ENCODE data around the gene ABCF1.
"Not testable (repeated sequence)": the region's sequence is repeated elsewhere in the genome, so short reads cannot be mapped to it uniquely, and the experiment has no call there.

ABCF1 gene

DNA sequence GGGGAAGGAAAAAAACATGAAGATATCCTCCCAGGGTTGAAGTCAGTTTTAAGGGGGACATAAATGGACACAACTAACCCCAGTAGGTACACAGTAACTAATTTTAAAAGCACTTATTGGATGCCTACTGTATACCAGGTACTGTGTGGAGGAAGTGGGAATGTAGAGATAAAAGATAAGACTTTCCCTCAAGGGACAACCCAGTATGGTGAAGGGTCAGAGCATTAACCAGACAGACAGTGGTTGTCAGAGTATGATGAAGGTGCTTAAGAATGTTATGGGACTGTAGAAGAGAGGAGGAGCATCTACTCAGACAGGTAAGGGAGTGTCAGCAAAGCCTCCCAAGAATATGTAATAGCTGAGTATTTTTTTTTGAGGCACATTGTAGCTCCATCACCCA is 906 bp downstream of the ABCF1 start:
- Mint-ChIP-seq H3K9me3 (no peaks in the 10 kb centered on the region), H3K4me1 (ENCODE audit: low read depth) (peaks cover 77% of the 10 kb centered on the region), H3K4me3 (peak overlapping the region; percentile 98), H3K27me3 (no peaks in the 10 kb centered on the region), H3K27ac (peak overlapping the region; percentile 96), H3K36me3 (ENCODE audit: low read depth) (peaks cover 37% of the 10 kb centered on the region)

DNA sequence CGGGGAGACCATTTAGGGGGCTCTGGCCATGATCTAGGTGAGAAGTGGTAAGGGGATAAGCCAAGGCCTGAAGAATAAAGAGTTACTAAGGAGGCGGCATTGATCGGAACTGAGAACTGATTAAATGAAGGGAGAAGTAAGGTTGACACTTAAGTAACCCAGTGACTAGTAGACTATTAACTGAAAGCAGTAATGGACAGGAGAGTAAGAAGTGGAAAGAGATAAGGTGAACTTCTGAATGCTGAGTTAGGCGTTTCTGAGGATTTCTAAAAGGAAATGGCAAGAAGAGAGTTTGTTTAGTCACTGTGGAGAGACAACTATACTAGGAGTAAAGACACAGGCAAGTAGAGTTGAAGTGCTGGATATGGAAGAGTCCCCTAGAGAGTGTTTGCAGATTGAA is 1.9 kb downstream of the ABCF1 start:
- H3K4me3 Mint-ChIP-seq, result peak overlapping the region; percentile 98
- H3K9me3 Mint-ChIP-seq, result no peaks in the 10 kb centered on the region
- H3K27me3 Mint-ChIP-seq, result no peaks in the 10 kb centered on the region
- peaks cover 47% of the 10 kb centered on the region for H3K36me3 Mint-ChIP-seq (ENCODE audit: low read depth)
- H3K27ac Mint-ChIP-seq, result peak overlapping the region; percentile 96
- peaks cover 79% of the 10 kb centered on the region for H3K4me1 Mint-ChIP-seq (ENCODE audit: low read depth)

DNA sequence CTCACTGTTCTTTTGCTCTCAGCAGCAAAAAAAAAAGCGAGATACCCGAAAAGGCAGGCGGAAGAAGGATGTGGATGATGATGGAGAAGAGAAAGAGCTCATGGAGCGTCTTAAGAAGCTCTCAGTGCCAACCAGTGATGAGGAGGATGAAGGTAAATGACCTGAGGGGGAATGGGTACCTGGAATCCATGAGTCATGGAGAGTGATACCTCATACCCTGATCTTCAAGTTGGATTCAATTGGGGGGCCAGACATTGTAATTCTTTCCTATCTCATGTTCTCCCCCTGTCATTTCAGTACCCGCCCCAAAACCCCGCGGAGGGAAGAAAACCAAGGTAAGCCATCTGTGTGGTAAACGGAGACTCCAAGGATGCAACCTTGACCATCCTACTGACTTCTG is 6.8 kb downstream of the ABCF1 start:
- Mint-ChIP-seq H3K4me3 (no peak overlapping the region), H3K9me3 (no peaks in the 10 kb centered on the region), H3K27ac (peak overlapping the region; percentile 70), H3K36me3 (ENCODE audit: low read depth) (peaks cover 78% of the 10 kb centered on the region), H3K27me3 (no peaks in the 10 kb centered on the region), H3K4me1 (ENCODE audit: low read depth) (peaks cover 43% of the 10 kb centered on the region)

DNA sequence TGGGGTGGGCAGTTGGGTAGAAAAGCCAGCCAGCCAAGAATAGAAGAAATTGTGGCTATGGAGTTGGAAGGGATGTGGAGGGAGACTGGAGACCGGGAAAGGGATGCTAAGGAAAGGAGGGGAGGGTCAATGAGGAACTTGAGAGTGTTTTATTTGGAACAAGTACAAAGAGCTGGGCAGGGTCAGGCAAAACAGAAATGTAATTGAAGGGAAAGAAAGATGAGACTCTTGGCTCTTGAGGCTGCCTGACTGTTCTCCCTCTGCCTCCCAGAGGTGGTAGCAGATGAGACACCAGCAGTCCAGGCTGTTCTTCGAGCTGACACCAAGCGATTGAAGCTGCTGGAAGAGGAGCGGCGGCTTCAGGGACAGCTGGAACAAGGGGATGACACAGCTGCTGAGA is 12.7 kb downstream of the ABCF1 start:
- no peak overlapping the region for H3K4me3 Mint-ChIP-seq
- no peak overlapping the region for H3K27ac Mint-ChIP-seq
- H3K27me3 Mint-ChIP-seq, result no peaks in the 10 kb centered on the region
- H3K9me3 Mint-ChIP-seq, result no peaks in the 10 kb centered on the region
- peaks cover 90% of the 10 kb centered on the region for H3K36me3 Mint-ChIP-seq (ENCODE audit: low read depth)
- no peaks in the 10 kb centered on the region for H3K4me1 Mint-ChIP-seq (ENCODE audit: low read depth)

DNA sequence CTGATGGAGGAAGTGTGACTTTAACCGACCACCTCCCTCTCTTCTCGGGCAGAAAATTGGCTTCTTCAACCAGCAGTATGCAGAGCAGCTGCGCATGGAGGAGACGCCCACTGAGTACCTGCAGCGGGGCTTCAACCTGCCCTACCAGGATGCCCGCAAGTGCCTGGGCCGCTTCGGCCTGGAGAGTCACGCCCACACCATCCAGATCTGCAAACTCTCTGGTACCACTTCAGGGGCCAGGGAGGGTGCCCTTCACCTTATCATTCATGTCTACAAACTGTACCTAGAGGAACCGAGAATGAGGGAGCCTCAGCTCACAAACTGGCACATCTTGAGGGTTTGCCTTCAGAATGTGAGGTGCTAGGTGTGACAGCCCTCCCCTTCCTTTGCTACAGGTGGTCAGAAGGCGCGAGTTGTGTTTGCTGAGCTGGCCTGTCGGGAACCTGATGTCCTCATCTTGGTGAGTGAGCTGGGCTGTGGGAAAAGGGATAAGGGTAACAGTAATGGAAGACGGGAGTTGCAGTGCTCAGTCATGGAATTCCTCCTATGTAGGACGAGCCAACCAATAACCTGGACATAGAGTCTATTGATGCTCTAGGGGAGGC is 18.6 kb downstream of the ABCF1 start:
- H3K4me3 Mint-ChIP-seq, result no peak overlapping the region
- H3K27ac Mint-ChIP-seq, result peak overlapping the region; percentile 34
- no peaks in the 10 kb centered on the region for H3K9me3 Mint-ChIP-seq
- peaks cover 6% of the 10 kb centered on the region for H3K4me1 Mint-ChIP-seq (ENCODE audit: low read depth)
- no peaks in the 10 kb centered on the region for H3K27me3 Mint-ChIP-seq
- peaks cover 84% of the 10 kb centered on the region for H3K36me3 Mint-ChIP-seq (ENCODE audit: low read depth)

DNA sequence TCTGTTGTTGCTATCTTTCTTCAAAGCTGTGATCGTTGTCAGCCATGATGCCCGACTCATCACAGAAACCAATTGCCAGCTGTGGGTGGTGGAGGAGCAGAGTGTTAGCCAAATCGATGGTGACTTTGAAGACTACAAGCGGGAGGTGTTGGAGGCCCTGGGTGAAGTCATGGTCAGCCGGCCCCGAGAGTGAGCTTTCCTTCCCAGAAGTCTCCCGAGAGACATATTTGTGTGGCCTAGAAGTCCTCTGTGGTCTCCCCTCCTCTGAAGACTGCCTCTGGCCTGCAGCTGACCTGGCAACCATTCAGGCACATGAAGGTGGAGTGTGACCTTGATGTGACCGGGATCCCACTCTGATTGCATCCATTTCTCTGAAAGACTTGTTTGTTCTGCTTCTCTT is 19.3 kb downstream of the ABCF1 start:
- Mint-ChIP-seq H3K4me1 (ENCODE audit: low read depth) (peaks cover 6% of the 10 kb centered on the region), H3K4me3 (no peak overlapping the region), H3K9me3 (no peaks in the 10 kb centered on the region), H3K36me3 (ENCODE audit: low read depth) (peaks cover 82% of the 10 kb centered on the region), H3K27me3 (no peaks in the 10 kb centered on the region), H3K27ac (peak overlapping the region; percentile 40)

DNA sequence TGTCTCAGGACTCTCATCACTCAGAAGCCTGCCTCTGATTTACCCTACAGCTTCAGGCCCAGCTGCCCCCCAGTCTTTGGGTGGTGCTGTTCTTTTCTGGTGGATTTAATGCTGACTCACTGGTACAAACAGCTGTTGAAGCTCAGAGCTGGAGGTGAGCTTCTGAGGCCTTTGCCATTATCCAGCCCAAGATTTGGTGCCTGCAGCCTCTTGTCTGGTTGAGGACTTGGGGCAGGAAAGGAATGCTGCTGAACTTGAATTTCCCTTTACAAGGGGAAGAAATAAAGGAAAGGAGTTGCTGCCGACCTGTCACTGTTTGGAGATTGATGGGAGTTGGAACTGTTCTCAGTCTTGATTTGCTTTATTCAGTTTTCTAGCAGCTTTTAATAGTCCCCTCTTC is 19.8 kb downstream of the ABCF1 start:
- H3K36me3 Mint-ChIP-seq (ENCODE audit: low read depth), result peaks cover 79% of the 10 kb centered on the region
- peaks cover 6% of the 10 kb centered on the region for H3K4me1 Mint-ChIP-seq (ENCODE audit: low read depth)
- H3K27ac Mint-ChIP-seq, result peak overlapping the region; percentile 40
- H3K27me3 Mint-ChIP-seq, result no peaks in the 10 kb centered on the region
- no peaks in the 10 kb centered on the region for H3K9me3 Mint-ChIP-seq
- no peak overlapping the region for H3K4me3 Mint-ChIP-seq

DNA sequence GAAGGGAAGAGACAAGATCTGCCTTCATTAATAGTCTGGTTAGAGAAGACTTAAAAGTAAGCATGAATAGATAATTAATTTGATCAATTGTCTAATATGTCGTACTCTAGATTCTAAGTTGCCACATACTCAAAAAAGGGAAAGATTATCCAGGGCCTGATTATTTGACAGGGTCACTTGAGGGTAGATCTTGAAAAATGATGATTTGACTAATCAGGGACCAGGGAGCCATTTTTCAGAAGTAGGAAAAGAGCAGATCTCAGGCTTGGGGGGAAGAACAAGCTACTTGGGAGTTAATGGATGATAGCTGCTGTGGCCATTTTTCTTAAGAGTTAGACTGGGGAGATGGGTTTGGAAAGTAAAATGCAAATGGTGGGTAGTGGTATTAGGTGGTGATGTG is 21.0 kb downstream of the ABCF1 start:
- no peak overlapping the region for H3K4me3 Mint-ChIP-seq
- no peaks in the 10 kb centered on the region for H3K27me3 Mint-ChIP-seq
- H3K4me1 Mint-ChIP-seq (ENCODE audit: low read depth), result peaks cover 10% of the 10 kb centered on the region
- no peaks in the 10 kb centered on the region for H3K9me3 Mint-ChIP-seq
- peaks cover 71% of the 10 kb centered on the region for H3K36me3 Mint-ChIP-seq (ENCODE audit: low read depth)
- peak overlapping the region; percentile 32 for H3K27ac Mint-ChIP-seq

DNA sequence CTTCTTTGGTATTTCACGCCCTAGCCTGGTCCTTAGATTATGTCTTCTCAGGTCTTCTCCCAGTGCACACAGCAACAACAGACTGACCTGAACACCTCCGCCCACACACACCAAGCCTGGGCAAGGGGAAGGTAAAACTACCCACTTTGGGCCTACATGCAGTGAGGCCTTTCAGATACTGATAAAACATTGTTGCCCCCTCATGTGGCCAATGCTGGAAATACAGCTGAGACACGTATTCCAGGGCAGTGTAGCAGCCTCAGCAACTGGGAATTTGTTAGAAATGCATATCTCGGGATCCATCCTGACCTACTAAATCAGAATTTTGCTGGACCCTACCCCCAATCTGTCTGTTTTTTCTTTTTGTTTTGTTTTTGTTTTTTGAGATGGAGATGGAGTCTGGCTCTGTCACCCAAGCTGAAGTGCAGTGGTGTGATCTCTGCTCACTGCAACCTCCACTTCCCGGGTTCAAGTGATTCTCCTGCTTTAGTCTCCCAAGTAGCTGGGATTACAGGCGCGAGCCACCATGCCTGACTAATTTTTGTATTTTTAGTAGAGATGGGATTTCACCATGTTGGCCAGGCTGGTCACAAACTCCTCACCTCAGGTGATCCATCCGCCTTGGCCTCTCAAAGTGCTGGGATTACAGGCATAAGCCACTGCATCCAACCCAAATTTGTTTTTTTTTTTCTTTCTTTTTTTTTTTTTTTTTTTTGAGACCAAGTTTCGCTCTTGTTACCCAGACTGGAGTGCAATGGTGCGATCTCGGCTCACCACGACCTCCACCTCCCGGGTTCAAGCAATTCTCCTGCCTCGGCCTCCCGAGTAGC is 26.3 kb downstream of the ABCF1 start:
- not testable (repeated sequence) for H3K4me3 Mint-ChIP-seq

DNA sequence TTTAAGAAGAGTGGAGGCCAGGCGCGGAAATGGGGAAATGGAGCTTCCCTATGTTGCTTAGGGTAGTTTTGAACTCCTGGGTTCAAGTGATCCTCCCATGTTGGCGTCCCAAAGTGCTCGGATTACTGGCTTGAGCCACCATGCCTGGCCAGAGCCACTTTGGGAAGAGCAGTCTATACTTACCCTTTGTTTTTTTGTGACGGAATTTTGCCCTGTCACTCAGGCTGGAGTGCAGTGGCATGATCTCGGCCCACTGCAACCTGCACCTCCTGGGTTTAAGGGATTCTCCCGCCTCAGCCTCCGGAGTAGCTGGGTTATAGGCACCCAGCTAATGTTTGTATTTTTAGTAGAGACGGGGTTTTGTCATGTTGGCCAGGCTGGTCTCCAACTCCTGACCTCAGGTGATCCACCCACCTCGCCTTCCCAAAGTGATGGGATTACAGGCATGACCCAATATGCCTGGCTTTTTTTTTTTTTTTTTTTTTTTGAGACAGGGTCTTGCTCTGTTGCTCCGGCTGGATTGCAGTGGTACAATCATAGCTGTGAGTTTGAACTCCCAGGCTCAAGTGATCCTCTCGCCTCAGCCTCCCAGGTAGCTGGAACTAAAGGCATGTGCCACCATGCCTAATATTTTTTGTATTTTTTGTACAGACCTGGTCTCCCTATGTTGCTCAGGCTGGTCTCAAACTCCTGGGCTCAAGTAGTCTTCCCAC is 27.8 kb downstream of the ABCF1 start:
- no peak overlapping the region for H3K4me3 Mint-ChIP-seq
- peaks cover 26% of the 10 kb centered on the region for H3K4me1 Mint-ChIP-seq (ENCODE audit: low read depth)
- H3K27me3 Mint-ChIP-seq, result no peaks in the 10 kb centered on the region
- H3K27ac Mint-ChIP-seq, result peak overlapping the region; percentile 36
- H3K36me3 Mint-ChIP-seq (ENCODE audit: low read depth), result peaks cover 64% of the 10 kb centered on the region
- no peaks in the 10 kb centered on the region for H3K9me3 Mint-ChIP-seq

More for the DNA sequence above, 26.3 kb downstream of the ABCF1 start:
- not testable (repeated sequence) for H3K27me3 Mint-ChIP-seq, H3K9me3 Mint-ChIP-seq
- H3K36me3 Mint-ChIP-seq (ENCODE audit: low read depth), result peaks cover 54% of the 10 kb centered on the region
- H3K27ac Mint-ChIP-seq, result peak overlapping the region; percentile 1
- H3K4me1 Mint-ChIP-seq (ENCODE audit: low read depth), result peaks cover 14% of the 10 kb centered on the region

DNA sequence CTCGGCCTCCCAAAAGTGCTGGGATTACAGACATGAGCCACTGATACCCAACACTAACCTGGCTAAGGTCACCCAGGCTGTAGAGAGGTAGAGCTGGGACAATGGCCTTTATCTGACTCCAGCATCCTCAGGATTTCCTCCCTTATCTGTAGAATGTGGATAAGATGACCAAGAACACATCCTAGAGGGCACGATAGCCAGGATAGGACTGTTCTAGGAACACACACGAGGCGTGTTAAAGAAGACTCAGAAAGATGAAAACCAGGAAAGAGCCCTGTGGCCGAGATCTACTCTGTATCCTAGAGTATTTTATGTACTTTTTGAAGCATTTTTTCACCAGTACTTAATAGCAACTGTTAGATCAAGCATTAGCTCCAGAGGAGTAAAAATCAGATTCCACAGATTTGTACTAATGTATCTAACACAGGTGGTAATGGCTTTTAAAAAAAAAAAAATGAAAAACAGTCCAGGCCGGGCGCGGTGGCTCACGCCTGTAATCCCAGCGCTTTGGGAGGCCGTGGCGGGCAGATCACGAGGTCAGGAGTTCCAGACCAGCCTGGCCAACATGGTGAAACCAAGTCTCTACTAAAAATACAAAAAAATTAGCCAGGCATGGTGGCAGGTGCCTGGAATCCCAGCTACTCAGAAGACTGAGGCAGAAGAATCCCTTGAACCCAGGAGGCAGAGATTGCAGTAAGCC is 28.5 kb downstream of the ABCF1 start:
- H3K4me1 Mint-ChIP-seq (ENCODE audit: low read depth), result peaks cover 26% of the 10 kb centered on the region
- H3K4me3 Mint-ChIP-seq, result no peak overlapping the region
- H3K27me3 Mint-ChIP-seq, result no peaks in the 10 kb centered on the region
- peaks cover 64% of the 10 kb centered on the region for H3K36me3 Mint-ChIP-seq (ENCODE audit: low read depth)
- H3K27ac Mint-ChIP-seq, result peak overlapping the region; percentile 2
- no peaks in the 10 kb centered on the region for H3K9me3 Mint-ChIP-seq

DNA sequence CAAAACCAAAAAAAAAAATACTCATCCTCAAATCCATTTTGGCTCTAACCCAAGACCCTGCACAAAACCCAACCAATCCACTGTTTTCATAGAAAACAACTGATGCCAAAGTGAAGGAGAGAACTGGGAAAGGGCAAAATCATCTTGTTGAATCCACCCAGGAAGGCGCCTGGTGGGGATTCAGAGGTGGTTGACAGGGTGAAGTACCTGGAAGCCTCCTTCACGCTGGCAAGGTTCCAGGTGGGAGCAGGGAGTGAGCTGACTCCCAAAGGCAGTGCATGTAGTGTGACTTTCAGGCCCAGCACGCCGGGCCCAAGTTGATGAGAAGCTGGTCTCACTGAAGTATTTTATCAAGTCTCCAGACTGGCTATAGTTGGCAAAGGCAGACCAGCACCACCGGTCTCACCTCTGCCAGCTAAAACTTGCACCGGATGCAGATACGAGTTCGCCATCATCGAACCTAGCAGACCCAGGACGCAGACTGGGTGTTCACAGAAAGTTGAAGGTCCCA is 29.3 kb downstream of the ABCF1 start:
- Mint-ChIP-seq H3K27me3 (no peaks in the 10 kb centered on the region), H3K9me3 (no peaks in the 10 kb centered on the region), H3K4me1 (ENCODE audit: low read depth) (peaks cover 26% of the 10 kb centered on the region), H3K27ac (peak overlapping the region; percentile 1), H3K36me3 (ENCODE audit: low read depth) (peaks cover 66% of the 10 kb centered on the region), H3K4me3 (no peak overlapping the region)

DNA sequence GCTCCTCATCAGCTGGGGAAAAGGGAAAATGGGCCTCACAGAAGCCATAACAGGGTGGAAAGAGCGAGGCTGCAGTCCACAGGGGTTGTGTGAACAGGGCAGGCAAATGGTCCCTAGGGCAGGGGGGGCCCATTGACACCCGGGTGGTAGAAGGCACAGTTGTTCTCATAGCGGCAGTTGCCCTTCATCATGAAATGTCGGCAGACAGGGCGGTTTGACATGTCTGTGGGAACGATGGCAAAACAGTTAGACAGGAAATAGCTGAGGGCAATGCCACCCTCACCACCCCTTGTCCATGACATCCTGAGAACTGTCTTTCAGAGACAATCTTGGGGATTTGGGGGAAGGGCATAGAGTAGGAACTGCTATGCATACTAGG is 30.2 kb downstream of the ABCF1 start:
- Mint-ChIP-seq H3K27me3 (no peaks in the 10 kb centered on the region), H3K4me3 (no peak overlapping the region), H3K9me3 (no peaks in the 10 kb centered on the region), H3K36me3 (ENCODE audit: low read depth) (peaks cover 74% of the 10 kb centered on the region), H3K27ac (peak overlapping the region; percentile 26), H3K4me1 (ENCODE audit: low read depth) (peaks cover 33% of the 10 kb centered on the region)

DNA sequence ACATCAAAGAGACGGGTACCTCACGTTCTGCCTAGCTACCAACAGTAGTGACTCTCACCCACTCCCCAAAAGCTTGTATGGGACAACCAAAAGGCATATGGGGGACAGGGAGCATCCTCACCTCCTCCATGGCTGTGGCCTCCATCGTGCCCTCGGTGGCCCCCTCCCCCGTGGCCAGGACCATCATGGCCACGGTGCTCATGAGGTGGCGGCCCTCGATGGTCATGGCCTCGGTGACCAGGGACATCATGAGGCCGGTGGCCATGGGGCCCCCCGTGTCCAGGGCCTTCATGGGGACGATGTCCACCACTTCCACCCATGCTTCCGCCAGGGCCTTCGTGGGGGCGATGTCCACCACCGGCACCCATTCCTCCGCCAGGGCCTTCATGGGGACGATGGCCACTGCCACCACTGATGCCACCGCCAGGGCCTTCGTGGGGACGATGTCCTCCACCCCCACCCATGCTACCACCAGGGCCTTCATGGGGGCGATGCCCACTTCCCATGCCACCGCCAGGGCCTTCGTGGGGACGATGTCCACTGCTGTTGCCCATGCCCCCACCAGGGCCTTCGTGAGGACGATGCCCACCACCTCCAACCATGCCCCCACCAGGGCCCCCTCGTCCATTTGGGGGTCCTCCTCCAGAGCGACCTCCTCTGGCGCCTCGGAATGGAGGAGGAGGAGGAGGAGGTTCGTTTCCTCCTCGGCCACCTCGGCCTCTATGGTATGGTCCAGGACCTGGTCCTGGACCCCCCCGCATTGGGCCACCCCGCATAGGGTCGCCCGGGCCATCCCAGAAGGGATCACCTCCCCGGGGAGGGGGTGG is 30.8 kb downstream of the ABCF1 start:
- H3K36me3 Mint-ChIP-seq (ENCODE audit: low read depth), result peaks cover 76% of the 10 kb centered on the region

More for the DNA sequence above, 30.8 kb downstream of the ABCF1 start:
- Mint-ChIP-seq H3K4me3 (no peak overlapping the region), H3K27me3 (no peaks in the 10 kb centered on the region), H3K4me1 (ENCODE audit: low read depth) (peaks cover 31% of the 10 kb centered on the region), H3K27ac (peak overlapping the region; percentile 26), H3K9me3 (no peaks in the 10 kb centered on the region)

All from stimulated activated naive CD8-positive, alpha-beta T cell treated with anti-CD3 and anti-CD28 coated beads, Interleukin-15, Interleukin-2, amounts not matched to agents 100 ng/mL and 50 ng/mL, for 24 hours (primary cell).